ENCODE results near the gene C1QTNF3. TPM values are rescaled to one million over a fixed set of nuclear protein-coding genes. Genes with fewer than 3 reads are reported as not detected.

C1QTNF3 gene
- total RNA-seq, 1 donor: 2.2 TPM

DNA sequence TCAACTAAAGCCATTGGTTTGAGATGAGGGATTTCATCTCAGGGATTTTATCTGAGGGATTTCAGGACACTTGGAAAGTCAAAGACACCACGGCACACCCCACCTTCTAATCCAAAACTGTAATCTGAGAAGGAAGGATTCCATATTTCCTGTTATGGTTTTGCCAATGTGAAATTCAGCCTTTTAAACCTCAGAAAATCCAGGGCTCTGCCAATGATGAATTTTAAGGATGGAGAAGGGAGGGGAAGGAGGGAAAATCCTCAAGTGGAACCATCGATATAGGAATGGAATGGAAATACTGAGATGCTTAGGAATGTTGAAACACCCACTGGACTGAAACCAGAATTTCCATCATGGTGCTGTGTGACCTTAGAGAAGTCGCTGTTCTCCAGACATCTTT lies 5.3 kb downstream of the C1QTNF3 start:
- TF ChIP-seq, protein P1, sequence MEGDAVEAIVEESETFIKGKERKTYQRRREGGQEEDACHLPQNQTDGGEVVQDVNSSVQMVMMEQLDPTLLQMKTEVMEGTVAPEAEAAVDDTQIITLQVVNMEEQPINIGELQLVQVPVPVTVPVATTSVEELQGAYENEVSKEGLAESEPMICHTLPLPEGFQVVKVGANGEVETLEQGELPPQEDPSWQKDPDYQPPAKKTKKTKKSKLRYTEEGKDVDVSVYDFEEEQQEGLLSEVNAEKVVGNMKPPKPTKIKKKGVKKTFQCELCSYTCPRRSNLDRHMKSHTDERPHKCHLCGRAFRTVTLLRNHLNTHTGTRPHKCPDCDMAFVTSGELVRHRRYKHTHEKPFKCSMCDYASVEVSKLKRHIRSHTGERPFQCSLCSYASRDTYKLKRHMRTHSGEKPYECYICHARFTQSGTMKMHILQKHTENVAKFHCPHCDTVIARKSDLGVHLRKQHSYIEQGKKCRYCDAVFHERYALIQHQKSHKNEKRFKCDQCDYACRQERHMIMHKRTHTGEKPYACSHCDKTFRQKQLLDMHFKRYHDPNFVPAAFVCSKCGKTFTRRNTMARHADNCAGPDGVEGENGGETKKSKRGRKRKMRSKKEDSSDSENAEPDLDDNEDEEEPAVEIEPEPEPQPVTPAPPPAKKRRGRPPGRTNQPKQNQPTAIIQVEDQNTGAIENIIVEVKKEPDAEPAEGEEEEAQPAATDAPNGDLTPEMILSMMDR (IDR thresholded peaks at IDR 0.05; ENCODE audit: extremely low read depth, low read depth, low read length): no peak
- Histone ChIP-seq H3K9me3 (ENCODE audit: low read depth, low read length) (no peaks in the 10 kb centered on the region), H4K20me1 (ENCODE audit: insufficient read depth, low read length) (no peaks in the 10 kb centered on the region), H3K79me2 (ENCODE audit: insufficient read depth, low read length) (no peaks in the 10 kb centered on the region), H3K27me3 (ENCODE audit: insufficient read depth, low read length) (no peaks in the 10 kb centered on the region), H3K27ac (ENCODE audit: low read depth, low read length) (no peak overlapping the region), H3K4me2 (ENCODE audit: insufficient read depth, low read length) (no peak overlapping the region), H3K4me1 (ENCODE audit: insufficient read depth, low read length) (no peaks in the 10 kb centered on the region), H3K36me3 (ENCODE audit: insufficient read depth, low read length) (no peaks in the 10 kb centered on the region), H2AFZ (ENCODE audit: low read length) (no peak overlapping the region), H3K4me3 (ENCODE audit: insufficient read depth, low read length) (no peak overlapping the region)
- DNase-seq (ENCODE audit: insufficient read length, low spot score, missing footprints): no peak

DNA sequence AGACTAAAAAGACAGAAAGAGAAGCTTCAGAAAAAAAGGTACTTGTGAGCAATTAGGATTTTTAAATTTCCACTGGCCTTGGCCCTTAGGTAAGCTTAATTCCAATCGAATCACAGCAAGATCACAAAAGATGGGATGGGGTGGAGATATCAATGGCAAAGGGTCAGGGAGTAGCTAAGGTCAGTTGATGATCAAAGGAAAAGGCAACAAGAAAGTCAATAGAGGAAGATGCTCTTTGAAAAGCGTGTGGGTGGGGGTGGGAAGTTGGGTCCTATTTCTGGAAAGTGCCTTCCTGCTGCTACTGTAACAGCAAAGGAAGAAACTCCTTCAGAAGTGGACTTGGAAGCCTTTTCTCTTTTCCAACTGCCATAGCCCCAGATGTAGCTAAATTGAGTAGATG lies 7.3 kb downstream of the C1QTNF3 start:
- H3K27ac ChIP-seq (ENCODE audit: low read depth, low read length): no peak overlapping the region
- TF ChIP-seq, protein P1 (IDR thresholded peaks at IDR 0.05; ENCODE audit: extremely low read depth, low read depth, low read length): no peak
- H3K79me2 ChIP-seq (ENCODE audit: insufficient read depth, low read length): no peaks in the 10 kb centered on the region
- no peaks in the 10 kb centered on the region for H3K9me3 ChIP-seq (ENCODE audit: low read depth, low read length)
- no peaks in the 10 kb centered on the region for H3K4me1 ChIP-seq (ENCODE audit: insufficient read depth, low read length)
- no peak overlapping the region for H2AFZ ChIP-seq (ENCODE audit: low read length)
- no peak overlapping the region for H3K4me3 ChIP-seq (ENCODE audit: insufficient read depth, low read length)
- no peak for DNase-seq (ENCODE audit: insufficient read length, low spot score, missing footprints)
- H3K27me3 ChIP-seq (ENCODE audit: insufficient read depth, low read length): no peaks in the 10 kb centered on the region
- no peaks in the 10 kb centered on the region for H3K36me3 ChIP-seq (ENCODE audit: insufficient read depth, low read length)
- H4K20me1 ChIP-seq (ENCODE audit: insufficient read depth, low read length): no peaks in the 10 kb centered on the region
- no peak overlapping the region for H3K4me2 ChIP-seq (ENCODE audit: insufficient read depth, low read length)

DNA sequence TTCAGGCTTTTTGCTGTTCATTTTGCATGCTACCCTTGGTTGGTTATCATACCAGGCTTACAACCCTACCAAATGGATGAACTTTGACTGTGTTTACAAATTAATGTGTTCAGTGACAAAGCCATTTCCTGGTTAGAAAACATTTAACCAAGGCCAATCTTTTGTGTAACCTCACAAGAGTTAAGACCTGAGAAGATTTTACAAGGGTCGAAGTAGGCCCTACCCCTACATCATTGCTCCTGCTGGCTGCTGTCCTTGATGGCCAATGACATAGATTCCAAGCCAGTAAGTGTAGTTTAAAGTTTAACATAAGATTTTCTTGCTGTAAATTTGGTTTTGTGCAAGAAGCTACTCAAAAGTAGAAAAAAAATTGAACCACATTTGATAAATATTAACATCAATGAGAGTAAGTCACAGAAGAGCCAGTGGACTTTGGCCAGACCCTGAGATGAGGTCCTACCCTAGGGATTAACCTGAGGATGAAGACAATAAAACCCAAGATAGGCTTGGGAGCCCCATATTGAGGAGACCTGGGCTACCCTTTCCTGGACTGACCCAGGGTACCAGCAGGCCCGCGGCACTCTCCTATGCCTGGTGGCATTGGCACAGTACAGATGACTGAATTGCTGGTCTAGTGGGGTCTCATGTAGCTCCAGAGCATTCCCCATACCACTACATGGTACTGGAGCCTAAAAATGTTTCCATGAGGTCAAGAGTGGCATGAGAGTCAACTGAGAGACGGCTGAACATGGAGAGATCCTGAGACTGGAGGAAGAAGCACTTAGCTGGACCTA lies 8.3 kb downstream of the C1QTNF3 start:
- TF ChIP-seq, protein P1 (IDR thresholded peaks at IDR 0.05; ENCODE audit: extremely low read depth, low read depth, low read length): no peak
- Histone ChIP-seq H3K9me3 (ENCODE audit: low read depth, low read length) (no peaks in the 10 kb centered on the region), H4K20me1 (ENCODE audit: insufficient read depth, low read length) (no peaks in the 10 kb centered on the region)

DNA sequence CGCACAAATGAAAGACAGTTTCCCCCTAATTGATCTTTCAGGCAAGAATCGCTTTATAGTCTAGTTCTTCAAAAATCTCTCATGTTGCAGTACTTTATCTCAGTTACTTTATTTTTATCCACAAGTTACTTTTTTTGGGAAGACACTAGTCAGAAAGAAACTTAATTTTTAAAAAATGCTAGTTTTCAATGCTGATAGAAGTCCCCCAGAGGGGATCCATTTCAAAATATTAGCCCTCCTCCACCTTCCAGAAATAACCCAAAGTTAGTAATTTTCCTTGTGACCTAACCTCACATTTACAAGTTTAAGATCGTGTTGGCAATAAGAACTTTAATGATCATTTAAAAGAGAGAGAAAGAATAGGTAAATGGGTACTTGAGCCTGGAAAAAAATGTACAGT lies 11.0 kb downstream of the C1QTNF3 start:
- Histone ChIP-seq H3K9me3 (ENCODE audit: low read depth, low read length) (no peaks in the 10 kb centered on the region), H3K27ac (ENCODE audit: low read depth, low read length) (no peak overlapping the region), H3K4me1 (ENCODE audit: insufficient read depth, low read length) (no peaks in the 10 kb centered on the region), H3K4me3 (ENCODE audit: insufficient read depth, low read length) (no peak overlapping the region), H3K79me2 (ENCODE audit: insufficient read depth, low read length) (no peaks in the 10 kb centered on the region), H2AFZ (ENCODE audit: low read length) (no peak overlapping the region), H3K4me2 (ENCODE audit: insufficient read depth, low read length) (no peak overlapping the region), H3K36me3 (ENCODE audit: insufficient read depth, low read length) (no peaks in the 10 kb centered on the region), H4K20me1 (ENCODE audit: insufficient read depth, low read length) (no peaks in the 10 kb centered on the region), H3K27me3 (ENCODE audit: insufficient read depth, low read length) (no peaks in the 10 kb centered on the region)
- TF ChIP-seq, protein P1 (IDR thresholded peaks at IDR 0.05; ENCODE audit: extremely low read depth, low read depth, low read length): no peak
- DNase-seq (ENCODE audit: insufficient read length, low spot score, missing footprints): peak; percentile 8

More for the DNA sequence above, 8.3 kb downstream of the C1QTNF3 start:
- Histone ChIP-seq H3K27ac (ENCODE audit: low read depth, low read length) (no peak overlapping the region), H3K4me3 (ENCODE audit: insufficient read depth, low read length) (no peak overlapping the region), H3K36me3 (ENCODE audit: insufficient read depth, low read length) (no peaks in the 10 kb centered on the region), H2AFZ (ENCODE audit: low read length) (no peak overlapping the region), H3K4me2 (ENCODE audit: insufficient read depth, low read length) (no peak overlapping the region), H3K4me1 (ENCODE audit: insufficient read depth, low read length) (no peaks in the 10 kb centered on the region), H3K27me3 (ENCODE audit: insufficient read depth, low read length) (no peaks in the 10 kb centered on the region), H3K79me2 (ENCODE audit: insufficient read depth, low read length) (no peaks in the 10 kb centered on the region)
- no peak for DNase-seq (ENCODE audit: insufficient read length, low spot score, missing footprints)
